Non-pigmented ciliary epithelial cell (primary cell): ENCODE results near the gene BLNK.

Source experiments
- DNase-seq: peaks from one replicate; pipeline ENCODE4 v3.0.0-alpha.2; 2010; ENCODE audit warnings: low read depth

Gene BLNK

DNA sequence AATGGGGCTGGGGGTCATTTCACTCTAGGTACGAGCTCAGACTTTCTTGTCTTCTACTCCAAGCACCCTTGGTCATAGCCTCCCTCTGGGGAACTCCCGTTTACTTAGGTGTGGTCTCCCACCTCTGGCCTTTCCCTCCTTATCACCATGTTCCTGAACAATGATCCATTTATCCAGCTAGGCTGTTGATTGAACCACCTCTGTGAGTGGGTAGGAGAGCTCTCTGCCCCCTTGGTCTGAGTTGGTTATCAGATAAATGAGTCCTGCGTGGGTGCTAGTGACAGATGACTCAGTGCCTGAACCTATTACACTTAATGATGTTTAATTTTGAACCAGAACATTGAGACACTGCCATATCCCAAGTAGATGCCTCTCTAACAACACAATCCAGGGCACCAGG is 9.4 kb downstream of the BLNK start:
- DNase-seq: no peak

DNA sequence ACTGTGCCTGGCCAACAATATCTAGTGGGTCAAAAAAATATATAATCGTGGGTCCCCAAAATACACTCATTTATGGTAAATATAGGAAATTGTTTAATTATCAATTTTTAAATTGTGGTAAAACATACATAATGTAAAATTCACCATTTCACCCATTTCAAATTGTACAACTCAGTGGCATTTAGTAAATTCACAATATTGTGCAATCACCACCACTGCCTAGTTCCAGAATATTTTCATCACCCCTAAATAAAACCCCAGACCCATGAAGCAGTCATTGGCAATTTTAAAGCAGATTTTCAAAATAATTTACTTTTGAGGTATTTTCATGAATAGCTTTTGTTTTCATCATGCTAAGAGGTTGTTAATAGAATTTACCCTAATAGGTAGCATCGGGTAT is 10.2 kb downstream of the BLNK start:
- no peak for DNase-seq

DNA sequence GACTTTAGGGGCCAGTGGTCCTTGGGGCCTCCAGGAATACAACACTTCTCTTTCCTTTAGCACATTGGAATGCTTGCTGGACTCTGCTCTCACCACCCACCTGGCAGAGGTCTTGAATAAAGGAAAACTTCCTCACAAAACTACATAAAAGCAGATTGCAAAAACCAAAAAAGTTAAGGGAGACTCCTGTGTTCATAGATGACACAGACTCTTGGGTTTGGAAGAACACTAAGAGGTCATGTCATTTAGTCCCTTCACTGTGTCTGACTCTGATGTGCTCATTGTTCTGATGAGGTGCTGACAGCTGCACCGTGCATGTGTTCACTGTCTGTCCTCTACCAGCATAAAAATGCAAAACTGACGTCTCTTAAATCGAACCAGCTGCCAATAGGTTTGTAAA is 11.4 kb downstream of the BLNK start:
- DNase-seq: no peak

DNA sequence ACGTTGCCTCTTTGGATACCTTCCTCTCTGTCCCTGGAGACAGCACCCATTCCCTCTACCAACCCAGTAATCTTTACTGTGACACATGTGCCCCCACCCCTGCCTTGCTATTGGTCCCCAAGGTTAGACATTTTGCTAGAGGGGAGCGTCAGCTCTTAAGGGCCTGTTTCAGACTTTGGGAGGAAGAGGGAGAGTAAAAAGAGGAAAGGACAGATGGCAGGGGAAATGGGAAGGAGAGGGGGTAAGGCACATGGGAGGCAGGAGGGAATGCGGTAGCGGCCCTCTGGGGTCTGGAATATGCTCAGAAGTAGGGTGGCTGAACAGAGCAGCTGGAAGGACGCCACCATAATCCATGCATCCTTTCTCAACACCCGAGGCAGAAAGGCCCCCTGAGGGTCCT is 12.2 kb downstream of the BLNK start:
- DNase-seq: no peak

DNA sequence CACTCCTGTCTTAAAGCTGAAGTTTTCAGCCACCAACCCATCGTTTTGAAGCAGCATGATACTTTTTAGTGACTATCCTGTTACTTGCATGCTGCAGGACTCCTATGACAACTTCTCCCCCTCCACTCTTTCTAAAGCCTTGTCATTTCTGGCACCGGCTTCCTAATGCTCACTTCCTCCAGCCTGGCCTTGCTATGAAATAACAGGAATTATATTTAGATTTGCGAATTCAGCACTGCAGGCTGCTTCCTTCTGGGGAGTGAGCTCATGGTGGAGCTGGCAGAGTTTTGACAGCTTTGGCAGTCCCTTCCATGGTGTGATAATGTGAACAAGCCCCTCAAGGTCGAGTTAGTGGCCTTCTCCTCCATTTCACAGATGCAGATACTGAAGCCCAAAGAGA is 13.4 kb downstream of the BLNK start:
- DNase-seq: no peak

DNA sequence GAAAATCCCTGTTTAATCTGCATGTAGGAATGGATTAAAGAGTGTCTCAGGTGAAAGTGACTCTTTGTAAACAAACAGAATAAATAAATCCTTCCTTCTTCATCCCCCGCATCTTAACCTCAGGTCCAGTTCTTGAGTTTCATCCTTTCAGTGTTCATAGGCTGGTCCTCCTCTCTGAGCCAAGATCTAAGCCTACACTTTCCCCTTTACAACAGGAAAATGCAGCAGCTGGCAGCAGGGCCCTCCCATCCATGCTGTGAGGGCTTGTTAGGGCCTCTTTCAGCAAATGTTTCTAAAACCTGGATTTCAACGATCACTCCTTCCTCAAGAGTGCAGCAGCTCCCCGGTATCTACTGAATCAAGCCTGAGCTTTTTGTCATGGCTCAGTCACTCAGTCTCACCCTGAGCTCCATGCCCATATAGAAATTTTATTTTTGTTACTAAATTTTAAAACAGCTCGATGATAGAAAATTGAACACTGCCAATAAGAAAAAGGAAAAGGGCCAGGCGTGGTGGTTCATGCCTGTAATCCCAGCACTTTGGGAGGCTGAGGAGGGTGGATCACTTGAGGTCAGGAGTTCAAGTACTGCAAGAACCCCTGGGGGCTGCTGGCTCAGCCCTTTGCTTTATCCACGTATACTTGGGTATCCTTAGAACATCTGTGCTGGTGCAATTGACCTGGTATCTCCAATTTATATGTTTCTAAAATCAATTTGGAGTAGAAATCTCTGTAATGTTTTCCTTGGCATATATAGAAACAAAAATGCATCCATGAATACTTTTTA is 15.6 kb downstream of the BLNK start:
- no peak for DNase-seq

DNA sequence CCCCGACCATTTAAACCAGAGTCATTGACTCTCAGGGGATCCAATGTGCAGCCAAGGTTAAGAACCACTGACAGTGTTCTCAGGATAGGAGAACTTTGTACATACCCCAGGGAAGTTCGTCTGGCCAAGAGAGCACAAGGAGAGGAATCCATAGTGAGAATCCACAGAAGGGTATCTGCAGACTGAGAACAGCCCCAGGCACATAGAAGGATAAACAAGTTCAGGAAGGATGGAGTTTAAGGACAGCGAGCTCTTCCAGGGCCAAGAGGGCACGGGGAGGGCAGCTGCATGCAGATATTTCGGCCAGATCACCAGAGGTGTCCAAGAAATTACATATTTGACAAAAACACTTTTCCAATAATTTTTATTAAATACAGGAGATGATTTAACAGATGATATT is 16.4 kb downstream of the BLNK start:
- no peak for DNase-seq

DNA sequence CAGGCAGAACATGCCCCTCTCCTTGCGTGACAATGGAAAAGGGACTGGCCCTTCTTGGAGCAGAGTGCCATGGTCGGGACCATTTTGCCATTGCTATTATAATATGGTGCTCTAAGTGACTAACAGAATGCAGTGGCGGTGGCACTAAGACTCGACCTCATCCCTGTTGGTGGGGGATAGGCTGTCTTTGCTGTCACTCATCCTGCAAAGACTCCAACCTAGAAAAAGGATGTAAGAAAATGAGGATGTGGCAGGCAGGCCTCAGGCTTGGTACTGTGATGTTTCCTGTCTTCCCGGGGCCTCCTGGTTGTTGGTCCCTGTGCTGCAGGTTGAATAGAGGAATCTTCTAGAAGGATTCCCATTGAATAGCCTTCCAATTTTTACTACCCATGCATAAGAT is 18.6 kb downstream of the BLNK start:
- DNase-seq: no peak

DNA sequence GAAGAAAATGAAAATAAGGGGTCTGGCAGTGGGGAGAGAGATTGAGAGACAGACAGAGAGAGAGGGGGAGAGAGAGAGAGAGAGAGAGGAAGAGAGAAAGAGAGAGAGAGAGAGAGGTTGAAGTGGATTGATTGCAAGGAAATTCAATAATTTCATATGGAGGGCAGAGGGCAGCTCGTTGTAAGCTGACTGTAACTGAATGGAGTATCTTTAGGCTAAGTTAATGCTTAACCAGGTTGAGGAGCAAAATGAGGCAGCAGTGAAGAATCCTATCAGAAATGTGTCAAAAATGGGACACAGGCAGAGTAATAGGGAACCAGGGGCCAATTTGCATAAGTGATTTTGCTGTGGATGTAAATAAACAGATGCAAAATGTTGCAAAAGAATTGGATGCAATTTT is 21.0 kb downstream of the BLNK start:
- no peak for DNase-seq

DNA sequence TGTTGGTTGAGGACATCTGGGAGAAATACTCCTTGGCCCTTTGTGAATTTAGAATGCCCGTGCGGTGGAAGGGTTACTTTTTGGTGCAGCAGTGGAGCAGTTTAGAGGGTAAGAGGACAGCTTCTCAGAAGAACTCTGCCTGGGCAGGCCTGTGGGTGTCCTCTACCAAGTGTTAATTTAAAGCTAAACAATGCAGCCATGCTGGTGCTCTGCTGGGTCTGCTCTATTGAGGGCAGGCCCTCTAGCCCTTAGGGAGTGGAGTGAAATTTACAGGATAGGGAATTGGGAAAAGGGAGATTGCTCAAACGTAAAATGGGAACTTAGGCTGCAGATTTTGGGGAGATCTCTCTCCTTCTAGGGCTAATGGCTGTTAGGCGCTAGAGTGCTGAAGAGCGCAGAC is 22.1 kb downstream of the BLNK start:
- DNase-seq: no peak

DNA sequence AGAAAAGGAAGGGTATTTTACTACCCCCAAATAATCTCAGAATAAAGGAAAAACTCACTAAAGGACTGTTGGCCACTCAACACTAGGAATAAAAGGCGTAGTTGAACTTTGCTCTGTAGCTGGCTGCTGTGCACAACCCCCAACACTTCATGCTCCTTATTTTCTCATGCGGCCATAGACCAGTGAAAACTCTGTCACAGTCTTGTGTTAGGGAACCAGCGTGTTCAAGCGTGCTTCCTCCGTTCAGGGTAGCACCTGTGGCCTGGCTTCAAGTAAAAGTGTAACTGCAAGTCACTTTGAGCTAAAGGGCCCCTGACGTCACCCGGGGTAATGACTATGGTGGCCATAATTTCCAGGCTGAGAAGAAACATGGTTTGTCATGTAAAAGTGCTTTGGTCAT is 27.0 kb downstream of the BLNK start:
- no peak for DNase-seq

DNA sequence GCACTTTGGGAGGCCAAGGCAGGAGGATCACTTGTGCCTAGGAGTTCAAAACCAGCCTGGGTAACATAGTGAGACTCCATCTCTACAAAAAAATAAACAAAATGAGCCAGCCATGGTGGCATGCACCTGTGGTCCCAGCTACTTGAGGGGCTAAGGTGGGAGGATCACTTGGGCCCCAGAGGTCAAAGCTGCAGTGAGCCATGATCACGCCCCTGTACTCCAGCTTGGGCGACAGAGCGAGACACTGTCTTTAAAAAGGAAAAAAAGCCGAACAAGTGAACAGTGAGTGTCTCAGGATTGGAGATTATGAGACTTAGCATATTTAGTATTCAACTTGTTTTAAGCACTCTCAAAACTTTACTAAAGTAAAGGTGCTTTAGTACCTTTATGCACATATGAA is 28.1 kb downstream of the BLNK start:
- no peak for DNase-seq

DNA sequence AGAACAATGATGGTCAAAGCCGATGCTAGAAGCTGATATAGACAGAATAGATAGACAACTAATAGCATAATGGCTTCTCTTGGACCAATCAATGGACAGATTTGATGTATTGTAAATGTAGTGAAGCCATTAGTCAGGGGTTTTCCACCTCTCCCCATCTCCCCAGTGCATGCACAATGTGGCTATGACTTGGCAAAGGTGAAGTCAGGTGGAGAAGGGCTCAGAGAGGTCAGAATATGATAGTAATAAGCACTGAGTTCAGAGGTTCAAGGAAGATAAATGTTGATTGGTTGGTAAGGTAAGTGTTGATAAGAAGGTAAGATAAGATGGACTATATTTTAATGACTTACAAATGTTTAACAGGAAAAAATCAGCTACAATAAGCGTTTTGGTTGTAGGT is 28.5 kb downstream of the BLNK start:
- DNase-seq: no peak

DNA sequence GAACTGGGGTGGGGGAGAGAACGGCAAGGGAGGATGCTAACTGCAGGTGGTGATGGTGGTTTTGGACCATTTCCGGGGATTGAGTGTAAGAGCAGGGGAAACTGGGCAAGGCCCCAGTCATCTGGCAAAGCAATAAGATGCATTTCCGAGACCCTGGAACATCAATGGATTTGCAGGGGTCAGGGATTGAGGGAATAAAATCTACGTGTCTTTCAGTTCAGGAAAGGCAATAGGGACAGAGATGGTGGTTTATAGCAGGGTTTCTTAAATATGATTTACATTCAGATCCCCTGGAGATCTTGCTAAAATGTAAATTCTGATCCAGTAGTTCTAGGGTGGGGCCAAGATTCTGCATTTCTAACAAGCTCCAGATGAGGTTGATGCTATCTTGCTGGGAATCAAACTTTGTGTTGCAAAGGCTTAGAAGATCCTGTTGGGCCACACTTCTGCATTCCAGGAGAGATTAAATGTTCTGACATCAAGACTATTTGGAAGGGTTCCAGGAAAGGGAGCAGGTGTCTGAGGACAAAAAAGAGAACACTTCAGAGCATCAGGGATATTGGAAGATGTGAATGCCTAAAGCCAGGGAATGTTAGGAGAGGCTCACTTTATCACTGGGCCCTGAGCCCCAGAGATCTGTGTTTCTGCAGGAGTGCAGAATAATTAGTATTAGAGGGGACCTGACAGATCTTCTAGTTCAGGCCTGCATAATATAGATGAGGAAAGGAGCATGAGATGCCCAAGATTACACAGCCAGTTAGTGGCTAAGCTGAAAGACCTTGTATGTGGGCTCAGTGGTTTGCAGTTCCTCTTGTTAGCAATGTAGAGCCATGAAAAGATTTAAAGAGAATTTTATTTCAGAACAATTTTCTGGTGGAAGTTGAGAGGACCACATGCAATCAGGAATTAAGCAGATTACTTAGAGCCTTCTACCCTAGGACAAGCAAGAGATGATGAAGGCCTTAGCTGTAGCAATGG is 32.4 kb downstream of the BLNK start:
- no peak for DNase-seq

DNA sequence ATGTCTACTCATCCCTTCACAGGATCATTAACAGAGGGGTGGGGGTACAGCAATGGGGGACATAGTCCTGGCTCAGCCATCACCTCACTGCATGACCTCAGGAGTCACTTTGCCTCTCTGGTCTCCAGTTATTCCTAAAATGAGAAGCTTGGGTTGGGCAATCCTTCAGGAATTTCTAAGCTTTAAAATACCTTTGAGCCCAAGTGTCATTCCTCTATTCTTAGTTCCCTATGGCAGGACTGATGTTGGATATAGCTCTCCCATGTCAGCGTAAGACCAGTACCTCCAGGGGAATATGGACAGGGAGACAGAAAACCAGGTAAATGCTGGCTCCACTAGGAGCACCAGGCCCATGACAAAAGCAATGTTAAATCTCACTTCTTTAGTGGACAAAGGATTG is 34.5 kb downstream of the BLNK start:
- no peak for DNase-seq

DNA sequence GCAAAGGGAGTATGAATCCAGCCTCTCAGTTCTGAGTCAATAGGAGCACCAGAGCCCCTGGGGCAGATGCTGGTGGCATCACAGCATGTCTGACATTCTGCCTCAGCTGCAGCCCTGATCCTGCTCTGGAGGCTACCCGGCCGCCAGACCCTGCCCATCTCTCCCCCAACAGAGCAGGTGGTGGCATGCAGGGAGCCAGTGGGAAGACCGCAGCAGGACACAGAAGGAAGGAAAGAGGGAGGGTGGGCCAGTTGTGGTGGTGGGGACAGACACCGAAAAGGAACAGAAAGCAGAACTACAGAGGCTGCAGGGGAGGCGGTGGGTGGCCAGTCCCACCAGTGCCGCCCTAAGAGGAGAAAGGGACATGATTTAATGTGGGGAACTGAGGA is 35.3 kb downstream of the BLNK start:
- no peak for DNase-seq

DNA sequence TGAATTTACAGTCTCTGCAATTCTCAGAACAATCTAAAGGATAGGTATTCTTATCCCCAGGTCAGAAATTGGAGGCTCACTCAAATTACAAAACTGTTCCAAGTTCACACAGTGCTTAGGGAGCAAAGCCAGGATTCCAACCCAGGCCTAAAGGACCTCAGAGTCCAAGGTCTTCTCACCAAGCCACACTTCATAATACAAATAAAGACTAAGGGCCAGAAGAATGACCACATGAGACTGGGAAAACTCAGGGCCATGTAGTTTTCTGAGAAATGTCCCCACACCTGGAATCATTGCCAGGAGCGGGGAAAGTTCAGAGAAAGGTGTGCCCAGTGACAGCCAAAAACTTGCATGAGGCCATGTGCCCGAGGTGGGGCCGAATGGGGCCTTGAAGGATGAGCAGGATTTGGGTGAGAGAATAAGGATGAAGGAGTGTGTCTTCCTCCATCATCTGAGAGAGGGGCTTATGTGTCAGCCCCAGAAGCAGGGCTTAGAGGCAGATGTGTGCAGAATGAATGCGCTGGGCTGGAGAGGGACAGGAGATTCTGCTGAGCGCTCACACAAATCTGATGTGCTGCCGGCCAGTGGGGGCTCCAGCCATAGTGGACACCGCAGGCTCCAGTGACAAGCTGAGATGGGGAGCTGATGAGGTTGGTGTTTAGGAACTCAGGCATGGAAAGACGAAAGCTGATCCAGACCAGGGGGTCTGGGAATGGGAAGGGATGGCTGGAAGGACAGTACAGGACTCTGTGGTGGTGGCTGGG is 35.9 kb downstream of the BLNK start:
- no peak for DNase-seq

DNA sequence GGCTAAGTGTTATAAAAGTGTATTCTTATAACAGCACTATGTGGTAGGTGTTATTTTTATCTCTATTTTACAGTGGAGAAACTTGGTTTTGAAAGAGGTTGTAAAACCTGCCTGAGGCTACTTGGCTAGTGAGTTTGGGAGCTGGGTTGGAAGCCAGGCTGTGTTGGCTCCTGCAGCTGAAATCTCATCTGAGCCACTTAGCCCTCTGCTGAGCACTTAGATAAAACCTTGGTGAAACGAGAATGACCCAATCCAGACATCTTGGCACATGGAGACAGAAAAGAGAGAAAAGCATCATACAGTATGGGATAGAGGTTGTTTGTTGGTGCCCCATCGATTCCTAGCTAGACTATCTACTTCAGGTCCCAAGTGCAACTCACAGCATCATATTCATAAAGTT is 37.4 kb downstream of the BLNK start:
- no peak for DNase-seq

DNA sequence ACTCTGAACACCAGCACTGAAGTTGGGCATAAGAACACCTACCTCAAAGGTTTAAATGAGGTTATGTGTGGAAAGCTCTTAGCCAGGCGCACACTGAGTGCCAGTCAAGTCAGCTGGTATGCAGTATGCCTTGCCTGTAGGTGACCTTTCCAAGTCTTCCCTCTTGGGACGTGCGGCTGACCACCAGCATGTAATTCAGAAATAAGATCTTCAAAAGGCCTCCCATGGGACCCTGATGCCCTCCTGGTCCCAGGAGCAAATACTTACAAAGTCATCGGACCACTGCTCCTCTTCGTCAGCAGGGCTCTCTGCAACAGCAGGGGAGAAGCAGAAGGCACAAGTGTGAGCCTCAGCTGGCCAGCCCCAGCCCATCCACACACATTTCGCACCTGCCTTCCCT is 40.8 kb downstream of the BLNK start:
- DNase-seq: no peak

DNA sequence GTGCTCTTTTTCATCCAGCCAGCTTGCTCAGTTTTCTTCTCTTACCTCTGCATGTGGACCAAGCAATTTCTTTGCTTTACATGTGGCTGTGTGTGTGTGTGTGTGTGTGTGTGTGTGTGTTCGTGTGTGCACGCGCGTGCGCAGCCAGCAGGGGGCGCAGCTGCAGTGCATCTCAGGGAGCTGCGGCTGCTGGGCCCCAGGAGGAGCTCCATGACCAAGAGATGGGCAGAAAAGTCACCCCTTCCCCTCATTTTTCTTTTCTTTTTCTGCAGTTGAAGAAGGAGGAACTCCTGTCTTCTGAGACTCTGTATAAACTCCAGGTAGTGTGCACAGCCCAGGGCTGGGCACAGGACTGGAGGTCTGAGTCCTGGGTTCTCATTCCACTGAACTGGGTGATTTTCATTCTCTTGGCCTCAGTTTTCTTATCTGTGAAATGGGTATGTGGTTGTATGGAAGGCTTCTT is 41.8 kb downstream of the BLNK start:
- peak; percentile 6 for DNase-seq

DNA sequence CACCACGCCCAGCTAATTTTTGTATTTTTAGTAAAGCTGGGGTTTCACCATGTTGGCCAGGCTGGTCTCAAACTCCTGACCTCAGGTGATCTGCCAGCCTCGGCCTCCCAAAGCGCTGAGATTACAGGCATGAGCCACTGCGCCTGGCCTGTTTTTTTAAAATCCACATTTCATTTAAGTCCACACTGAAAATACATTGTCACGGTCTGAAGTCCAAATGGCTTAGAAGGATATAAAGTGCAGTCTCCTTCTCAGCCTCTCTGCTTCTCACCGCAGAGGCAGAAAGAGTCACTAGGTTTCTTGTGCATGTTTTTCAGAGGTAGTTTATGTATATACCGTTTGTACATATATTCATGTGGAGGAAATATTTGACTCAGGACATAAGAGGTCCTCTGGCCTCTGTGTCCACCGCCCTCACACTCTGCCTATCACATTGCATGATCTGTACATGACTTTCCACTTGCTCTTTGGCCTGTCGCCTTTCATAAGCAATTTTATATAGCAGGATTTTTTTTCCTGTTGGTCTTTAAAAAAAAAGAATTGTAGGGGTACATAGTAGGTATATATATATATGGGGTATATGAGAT is 42.9 kb downstream of the BLNK start:
- no peak for DNase-seq

DNA sequence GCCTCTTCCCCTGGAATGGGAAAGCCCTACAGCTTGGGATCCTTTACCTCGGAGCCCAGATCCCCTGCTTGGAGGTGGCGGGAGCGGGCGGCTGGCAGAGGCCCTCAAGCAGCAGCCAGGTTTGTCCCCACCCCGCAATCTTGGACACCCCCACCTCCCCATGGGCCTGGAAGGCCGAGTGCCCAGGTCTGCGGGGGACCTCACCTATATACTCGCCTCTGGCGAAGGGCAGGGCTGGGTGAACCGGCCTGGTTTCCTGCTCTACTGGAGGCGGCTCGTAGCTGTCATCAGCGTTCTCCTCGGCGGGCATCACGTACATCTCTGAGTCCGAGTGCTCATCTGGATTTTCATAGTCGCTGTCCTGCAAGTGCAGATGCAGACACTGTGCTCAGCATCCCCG is 44.2 kb downstream of the BLNK start:
- no peak for DNase-seq
